HEK293T (cell line): ENCODE data around the gene SETD5.

Experiments used
- CTCF ChIA-PET: fragments of 350-600 bp; formaldehyde crosslinking; extraction: SDS; loops from one replicate; lab custom pipeline; 2021; ENCODE audit warnings: antibody characterized with exemption, inconsistent platforms; lab: Yijun Ruan, JAX
- POLR2A ChIA-PET: fragments of 350-600 bp; formaldehyde crosslinking; extraction: SDS; loops from one replicate; lab custom pipeline; 2020; ENCODE audit warnings: antibody characterized with exemption, inconsistent platforms; lab: Yijun Ruan, JAX
- DNase-seq: peaks from one replicate; pipeline ENCODE4 v3.0.0; 2012; ENCODE audit warnings: mixed read lengths; ENCODE audit errors: extremely low spot score
- ARNT ChIP-seq: fragments of 450-650 bp; IDR thresholded peaks from 2 replicates; pipeline ENCODE4 v1.6.1; 2017; ENCODE audit warnings: mild to moderate bottlenecking
- BHLHE40 ChIP-seq: fragments of 450-650 bp; IDR thresholded peaks from 2 replicates; pipeline ENCODE4 v1.6.1; 2016; ENCODE audit warnings: mild to moderate bottlenecking, moderate library complexity, borderline replicate concordance
- CTBP1 ChIP-seq: fragments of 450-650 bp; IDR thresholded peaks from 2 replicates; pipeline ENCODE4 v1.6.1; 2016; ENCODE audit warnings: borderline replicate concordance
- ELF4 ChIP-seq: fragments of 450-650 bp; IDR thresholded peaks from 2 replicates; pipeline ENCODE4 v1.6.1; 2017; ENCODE audit warnings: antibody characterized with exemption
- FOXA1 ChIP-seq: fragments of 450-650 bp; IDR thresholded peaks from 2 replicates; pipeline ENCODE4 v1.6.1; 2016; ENCODE audit warnings: mild to moderate bottlenecking
- FOXK2 ChIP-seq: fragments of 450-650 bp; IDR thresholded peaks from 2 replicates; pipeline ENCODE4 v1.6.1; 2016; ENCODE audit warnings: mild to moderate bottlenecking
- FOXM1 ChIP-seq: fragments of 450-650 bp; IDR thresholded peaks from 2 replicates; pipeline ENCODE4 v1.6.1; 2017; ENCODE audit warnings: mild to moderate bottlenecking, borderline replicate concordance
- HDGF ChIP-seq: fragments of 450-650 bp; IDR thresholded peaks from 2 replicates; pipeline ENCODE4 v1.6.1; 2017; ENCODE audit warnings: antibody characterized with exemption, borderline replicate concordance
- L3MBTL2 ChIP-seq: fragments of 450-650 bp; conservative IDR thresholded peaks from 2 replicates; pipeline ENCODE4 v1.6.1; 2016; ENCODE audit warnings: mild to moderate bottlenecking
- LEF1 ChIP-seq: fragments of 450-650 bp; IDR thresholded peaks from 2 replicates; pipeline ENCODE4 v1.6.1; 2017; ENCODE audit warnings: mild to moderate bottlenecking, borderline replicate concordance
- NFRKB ChIP-seq: fragments of 450-650 bp; IDR thresholded peaks from 2 replicates; pipeline ENCODE4 v1.6.1; 2016; ENCODE audit warnings: mild to moderate bottlenecking, moderate library complexity
- PKNOX1 ChIP-seq: fragments of 450-650 bp; IDR thresholded peaks from 2 replicates; pipeline ENCODE4 v1.6.1; 2016
- SP1 ChIP-seq: fragments of 450-650 bp; IDR thresholded peaks from 2 replicates; pipeline ENCODE4 v1.6.1; 2017
- SUZ12 ChIP-seq: fragments of 450-650 bp; IDR thresholded peaks from 2 replicates; pipeline ENCODE4 v1.6.1; 2016; ENCODE audit warnings: mild to moderate bottlenecking
- TARDBP ChIP-seq: fragments of 450-650 bp; IDR thresholded peaks from 2 replicates; pipeline ENCODE4 v1.6.1; 2016
- ZNF384 ChIP-seq: fragments of 450-650 bp; IDR thresholded peaks from 2 replicates; pipeline ENCODE4 v1.6.1; 2016

Gene SETD5

GRCh38 chr3:9452417-9452816 is 55.0 kb downstream of the SETD5 start:
- TF ChIP-seq L3MBTL2 = no peak
- ChIA-PET CTCF (interaction anchor here (1.3 kb wide), 1 partner anchor 99 kb away, joined by 3 read pairs; no protein-coding TSS in a partner anchor), POLR2A (interaction anchor here (1.2 kb wide), 2 partner anchors 56 to 90 kb away, joined by 3 read pairs; partner anchors contain the start of gene THUMPD3)
- DNase-seq = no peak

- no peak for DNase-seq
- ChIA-PET POLR2A (interaction anchor here (0.9 kb wide), 1 partner anchor 93 kb away, joined by 3 read pairs; the partner anchor contains the start of gene THUMPD3), CTCF (no interaction called here)
- TF ChIP-seq FOXK2 (no peak), ELF4 (no peak), PKNOX1 (no peak), HDGF (no peak), LEF1 (no peak), SP1 (no peak), ZNF384 (no peak), NFRKB (no peak), ARNT (no peak), FOXM1 (no peak), BHLHE40 (no peak), TARDBP (no peak), SUZ12 (no peak), L3MBTL2 (no peak), CTBP1 (no peak), FOXA1 (no peak)
These were observed 58.2 kb downstream of the SETD5 start for GRCh38 chr3:9455596-9456131.

GRCh38 chr3:9467451-9467850 is 70.0 kb downstream of the SETD5 start:
- ChIA-PET CTCF (no interaction called here), POLR2A (no interaction called here)
- DNase-seq = no peak
- TF ChIP-seq TARDBP = no peak
- TF ChIP-seq L3MBTL2 = no peak
- no peak for TF ChIP-seq SUZ12
- no peak for TF ChIP-seq PKNOX1
- no peak for TF ChIP-seq FOXM1
- no peak for TF ChIP-seq NFRKB
- TF ChIP-seq LEF1 = no peak

GRCh38 chr3:9468460-9468859 is 71.0 kb downstream of the SETD5 start:
- no peak for DNase-seq
- no peak for TF ChIP-seq ZNF384
- ChIA-PET POLR2A (no interaction called here), CTCF (no interaction called here)

- POLR2A ChIA-PET = no interaction called here
- TF ChIP-seq HDGF = no peak
- no peak for TF ChIP-seq SUZ12
- TF ChIP-seq BHLHE40 = no peak
- TF ChIP-seq PKNOX1 = no peak
- TF ChIP-seq FOXM1 = no peak
- TF ChIP-seq ZNF384 = no peak
- CTCF ChIA-PET = interaction anchor here (0.6 kb wide), 1 partner anchor 11 kb away, joined by 3 read pairs; no protein-coding TSS in a partner anchor
- no peak for DNase-seq
These were observed 72.6 kb downstream of the SETD5 start for GRCh38 chr3:9469986-9470385.

- DNase-seq = no peak
- TF ChIP-seq FOXK2 = no peak
- no peak for TF ChIP-seq L3MBTL2
- no peak for TF ChIP-seq SUZ12
- TF ChIP-seq TARDBP = no peak
- no peak for TF ChIP-seq ARNT
- TF ChIP-seq FOXA1 = no peak
- TF ChIP-seq BHLHE40 = no peak
- no peak for TF ChIP-seq ZNF384
- no peak for TF ChIP-seq SP1
- no peak for TF ChIP-seq FOXM1
- TF ChIP-seq LEF1 = no peak
- no peak for TF ChIP-seq ELF4
- no peak for TF ChIP-seq CTBP1
- TF ChIP-seq HDGF = no peak
- TF ChIP-seq NFRKB = no peak
- no peak for TF ChIP-seq PKNOX1
- CTCF ChIA-PET = no interaction called here
- POLR2A ChIA-PET = no interaction called here
These were observed 76.2 kb downstream of the SETD5 start for GRCh38 chr3:9473496-9474065.

- ChIA-PET POLR2A (no interaction called here), CTCF (no interaction called here)
- DNase-seq = no peak
- TF ChIP-seq ARNT (no peak), CTBP1 (no peak), FOXM1 (no peak), ELF4 (no peak), FOXA1 (no peak), TARDBP (no peak), NFRKB (no peak), PKNOX1 (no peak), ZNF384 (no peak), FOXK2 (no peak), BHLHE40 (no peak), L3MBTL2 (no peak), HDGF (no peak), LEF1 (no peak)
These were observed 77.1 kb downstream of the SETD5 start for GRCh38 chr3:9474482-9474881.
